Cerebellar nuclear complex (tissue), 1 donor: ENCODE results near the gene RPTOR.
"Not testable (repeated sequence)": the region's sequence is repeated elsewhere in the genome, so short reads cannot be mapped to it uniquely, and the experiment has no call there.

ENCODE experiments used
- DNase-seq, 2 experiments: peaks; one replicate each; lab custom pipeline; 2025; lab: John Stamatoyannopoulos, UW

Gene RPTOR, protein sequence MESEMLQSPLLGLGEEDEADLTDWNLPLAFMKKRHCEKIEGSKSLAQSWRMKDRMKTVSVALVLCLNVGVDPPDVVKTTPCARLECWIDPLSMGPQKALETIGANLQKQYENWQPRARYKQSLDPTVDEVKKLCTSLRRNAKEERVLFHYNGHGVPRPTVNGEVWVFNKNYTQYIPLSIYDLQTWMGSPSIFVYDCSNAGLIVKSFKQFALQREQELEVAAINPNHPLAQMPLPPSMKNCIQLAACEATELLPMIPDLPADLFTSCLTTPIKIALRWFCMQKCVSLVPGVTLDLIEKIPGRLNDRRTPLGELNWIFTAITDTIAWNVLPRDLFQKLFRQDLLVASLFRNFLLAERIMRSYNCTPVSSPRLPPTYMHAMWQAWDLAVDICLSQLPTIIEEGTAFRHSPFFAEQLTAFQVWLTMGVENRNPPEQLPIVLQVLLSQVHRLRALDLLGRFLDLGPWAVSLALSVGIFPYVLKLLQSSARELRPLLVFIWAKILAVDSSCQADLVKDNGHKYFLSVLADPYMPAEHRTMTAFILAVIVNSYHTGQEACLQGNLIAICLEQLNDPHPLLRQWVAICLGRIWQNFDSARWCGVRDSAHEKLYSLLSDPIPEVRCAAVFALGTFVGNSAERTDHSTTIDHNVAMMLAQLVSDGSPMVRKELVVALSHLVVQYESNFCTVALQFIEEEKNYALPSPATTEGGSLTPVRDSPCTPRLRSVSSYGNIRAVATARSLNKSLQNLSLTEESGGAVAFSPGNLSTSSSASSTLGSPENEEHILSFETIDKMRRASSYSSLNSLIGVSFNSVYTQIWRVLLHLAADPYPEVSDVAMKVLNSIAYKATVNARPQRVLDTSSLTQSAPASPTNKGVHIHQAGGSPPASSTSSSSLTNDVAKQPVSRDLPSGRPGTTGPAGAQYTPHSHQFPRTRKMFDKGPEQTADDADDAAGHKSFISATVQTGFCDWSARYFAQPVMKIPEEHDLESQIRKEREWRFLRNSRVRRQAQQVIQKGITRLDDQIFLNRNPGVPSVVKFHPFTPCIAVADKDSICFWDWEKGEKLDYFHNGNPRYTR (N-terminal part only)

GRCh38 chr17:80544655-80545498 lies at the start of gene RPTOR:
TSS of gene RPTOR (plus strand) at chr17:80544838. CDS start at chr17:80545630, 792 bp downstream.
- DNase-seq = peak in 1 of 2 experiments; percentile 48

- DNase-seq = no peak
Measured at GRCh38 chr17:80497726-80498241, 46.9 kb upstream of the RPTOR start.

- DNase-seq = no peak
Measured at GRCh38 chr17:80498242-80498919, 46.3 kb upstream of the RPTOR start.

DNA sequence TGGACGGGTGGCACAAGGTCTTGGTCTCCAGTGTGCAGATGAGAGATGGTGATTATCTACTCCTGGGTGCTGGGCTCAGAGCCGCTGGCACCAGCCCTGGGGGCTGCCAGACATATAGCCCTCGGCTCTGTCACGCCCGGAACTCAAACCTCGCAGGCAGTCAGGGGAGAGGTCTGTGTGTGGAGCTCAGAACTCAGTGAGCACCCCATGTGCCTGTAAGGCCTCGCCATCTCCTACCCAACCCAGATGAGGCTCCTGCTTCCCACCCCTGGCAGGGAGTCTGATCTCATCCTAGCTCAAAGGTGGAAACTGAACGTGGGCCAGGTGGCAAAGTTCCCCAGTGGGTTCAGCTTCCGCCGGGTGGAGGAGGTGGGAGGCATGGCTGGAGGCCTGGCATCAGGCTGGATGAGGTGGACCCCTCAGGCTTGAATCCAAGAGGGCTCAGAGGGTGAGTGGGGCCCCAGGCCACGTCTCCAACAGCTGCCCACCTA lies 45.7 kb upstream of the RPTOR start:
- DNase-seq = no peak

DNA sequence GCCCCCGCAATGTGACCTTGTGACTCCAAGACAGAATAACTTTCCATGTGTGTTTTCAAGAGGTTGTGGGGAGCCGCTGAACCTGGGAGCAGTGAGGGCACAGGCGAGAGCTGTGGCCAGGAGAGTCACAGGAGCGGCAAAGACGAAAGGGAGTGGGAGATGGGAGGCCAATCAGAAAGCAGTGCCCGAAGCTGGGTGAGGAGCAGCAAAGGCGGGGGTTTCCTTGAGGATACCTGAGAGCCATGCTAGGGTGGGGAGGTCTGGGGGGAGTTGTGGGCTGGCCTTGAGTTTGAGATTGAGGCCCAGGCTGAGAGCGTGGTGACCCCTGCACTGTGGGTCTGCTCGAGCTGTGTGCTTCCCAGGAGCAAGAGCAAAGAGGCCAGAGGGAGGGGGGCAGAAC lies 45.1 kb upstream of the RPTOR start:
- DNase-seq = no peak

GRCh38 chr17:80499961-80500665 lies 44.5 kb upstream of the RPTOR start:
- no peak for DNase-seq

- DNase-seq = no peak
Measured at GRCh38 chr17:80501741-80502577, 42.7 kb upstream of the RPTOR start.

DNA sequence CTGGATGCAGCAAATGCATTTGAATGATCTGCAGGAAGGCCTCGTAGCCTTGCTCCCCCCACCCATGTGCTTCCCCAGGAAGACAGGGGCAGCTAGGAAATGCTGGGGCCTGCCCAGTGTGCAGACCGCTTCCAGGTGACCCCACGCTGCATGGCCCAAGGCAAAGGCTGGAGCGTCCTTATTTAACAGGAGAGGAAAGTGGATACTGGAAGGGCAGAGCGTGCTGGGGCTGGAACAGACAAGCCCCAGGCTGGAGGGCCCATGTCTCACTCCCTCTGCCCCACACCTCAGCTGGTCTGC lies 42.1 kb upstream of the RPTOR start:
- no peak for DNase-seq

DNA sequence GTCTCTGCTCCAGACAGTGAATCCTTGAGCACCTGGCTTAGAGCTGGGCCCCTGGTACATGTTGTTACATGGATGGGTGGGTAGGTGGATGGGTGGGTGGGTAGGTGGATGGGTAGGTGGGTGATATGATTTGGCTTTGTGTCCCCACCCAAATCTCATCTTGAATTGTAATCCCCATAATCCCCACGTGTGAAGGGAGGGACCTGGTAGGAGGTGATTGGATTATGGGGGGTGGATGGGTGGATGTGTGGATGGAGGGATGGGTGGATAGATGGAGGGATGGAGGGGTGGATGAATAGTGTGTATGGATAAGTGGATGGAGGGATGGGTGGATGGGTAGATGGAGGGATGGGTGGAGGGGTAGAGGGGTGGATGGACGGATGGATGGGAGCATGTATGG lies 41.6 kb upstream of the RPTOR start:
- no peak for DNase-seq

DNA sequence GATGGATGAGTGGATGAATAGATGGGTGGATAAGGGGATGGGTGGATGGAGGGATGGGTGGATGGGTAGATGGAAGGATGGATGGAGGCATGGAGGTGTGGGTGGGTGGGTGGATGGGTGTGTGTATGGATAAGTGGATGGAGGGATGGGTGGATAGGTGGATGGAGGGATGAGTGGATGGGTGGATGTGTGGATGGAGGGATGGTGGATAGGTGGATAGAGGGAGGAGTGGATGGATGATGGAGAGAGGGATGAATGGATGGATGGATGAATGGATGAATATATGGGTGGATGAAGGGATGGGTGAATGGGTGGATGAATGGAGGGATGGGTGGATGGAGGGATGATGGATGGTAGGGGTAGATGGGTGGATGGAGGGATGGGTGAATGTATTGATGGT lies 40.7 kb upstream of the RPTOR start:
- DNase-seq = no peak

DNA sequence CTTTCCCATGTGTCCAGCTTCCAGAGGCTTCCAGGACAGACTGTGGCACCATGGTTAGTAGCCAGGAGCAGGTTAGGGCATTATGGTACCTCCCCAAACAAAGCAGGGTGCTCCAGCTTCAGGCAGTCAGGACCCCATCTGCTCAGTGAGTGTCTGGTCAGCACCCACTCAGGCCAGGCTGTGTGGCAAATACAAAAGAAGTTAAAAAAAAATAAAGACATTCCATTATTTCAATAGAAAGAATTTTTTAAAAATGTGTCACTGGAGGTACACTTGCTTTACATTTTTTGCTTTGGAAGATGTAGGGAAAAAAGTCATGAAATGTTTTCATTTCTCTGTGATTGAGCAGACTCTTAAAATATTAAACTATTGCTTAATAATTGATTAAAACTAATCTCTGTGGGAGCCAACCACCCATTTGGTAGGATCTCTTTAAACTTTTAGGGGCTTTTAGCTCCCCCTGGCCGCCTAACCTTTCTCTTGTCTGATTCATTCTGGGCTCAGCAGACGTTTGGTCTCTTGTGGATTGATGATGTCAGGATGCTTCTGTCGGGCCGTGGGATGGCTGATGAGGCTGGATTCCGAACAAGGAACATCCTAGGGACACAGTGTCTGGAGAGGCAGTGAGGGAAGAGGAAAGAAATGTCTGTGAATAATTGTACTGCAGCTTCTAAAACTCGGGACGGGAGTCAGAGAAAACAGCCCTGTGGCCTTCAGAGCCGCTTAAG lies 39.8 kb upstream of the RPTOR start:
- DNase-seq = no peak

DNA sequence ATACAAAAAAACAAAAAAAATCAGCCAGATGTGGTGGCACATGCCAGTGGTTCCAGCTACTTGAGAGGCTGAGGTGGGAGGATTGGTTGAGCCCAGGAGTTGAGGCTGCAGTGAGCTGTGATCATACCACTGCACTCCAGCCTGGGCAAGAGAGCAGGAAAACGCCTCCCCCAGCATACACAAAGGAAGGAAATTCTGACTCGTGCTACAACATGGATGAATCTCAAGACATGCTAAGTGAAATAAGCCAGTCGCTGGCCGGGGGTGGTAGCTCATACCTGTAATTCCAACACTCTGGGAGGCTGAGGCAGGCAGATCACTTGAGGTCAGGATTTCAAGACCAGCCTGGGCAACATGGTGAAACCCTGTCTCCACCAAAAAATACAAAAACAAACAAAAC lies 37.5 kb upstream of the RPTOR start:
- not testable (repeated sequence) for DNase-seq

DNA sequence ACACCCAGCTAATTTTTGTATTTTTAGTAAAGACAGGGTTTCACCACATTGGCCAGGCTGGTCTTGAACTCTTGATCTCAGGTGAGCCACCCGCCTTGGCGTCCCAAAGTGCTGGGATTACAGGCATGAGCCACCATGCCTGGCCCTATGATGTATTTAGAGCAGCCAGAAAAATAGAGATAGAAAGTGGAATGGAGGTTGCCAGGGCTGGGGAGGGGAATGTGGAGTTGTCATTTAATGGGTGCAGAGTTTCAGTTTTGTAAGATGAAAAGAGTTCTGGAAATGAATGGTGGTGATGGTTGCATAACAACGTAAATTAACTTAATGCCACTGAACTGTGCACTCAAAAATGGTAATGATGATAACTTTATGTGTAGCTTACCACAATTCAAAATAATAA lies 36.7 kb upstream of the RPTOR start:
- DNase-seq = no peak

DNA sequence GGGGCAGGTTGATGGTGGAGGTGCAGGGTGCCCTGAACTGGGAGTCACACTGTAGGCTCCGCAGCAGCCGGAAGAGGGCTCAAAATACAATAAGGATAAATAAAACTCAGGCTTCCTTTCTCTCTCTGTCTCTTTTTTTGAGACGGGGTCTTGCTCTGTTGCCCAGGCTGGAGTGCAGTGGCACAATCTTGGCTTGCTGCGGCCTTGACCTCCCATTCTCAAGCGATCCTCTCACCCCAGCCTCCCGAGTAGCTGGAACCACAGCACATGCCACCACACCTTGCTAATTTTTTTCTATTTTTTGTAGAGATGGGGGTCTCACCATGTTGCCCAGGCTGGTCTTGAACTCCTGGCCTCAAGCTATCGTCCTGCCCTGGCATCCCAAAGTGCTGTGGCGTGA lies 35.3 kb upstream of the RPTOR start:
- no peak for DNase-seq

DNA sequence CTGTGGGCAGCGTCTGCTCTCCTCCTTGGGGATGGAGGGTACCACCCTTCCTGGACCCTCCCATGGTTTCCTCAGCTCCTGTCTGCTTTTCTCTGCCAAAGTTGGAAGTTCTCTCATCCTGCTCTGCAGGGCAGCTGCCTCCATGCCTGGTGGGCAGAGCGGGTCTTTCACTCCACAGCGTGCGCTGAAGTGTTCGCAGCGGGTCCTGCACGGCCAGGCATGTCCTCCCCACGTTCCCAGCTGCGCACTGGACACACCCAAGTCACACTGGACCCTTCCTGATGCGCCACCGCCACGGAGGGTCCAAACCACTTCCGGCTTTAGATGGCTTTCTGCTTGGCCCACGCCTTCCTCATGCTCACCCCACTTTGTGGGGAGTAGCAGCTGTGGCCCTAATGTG lies 34.5 kb upstream of the RPTOR start:
- DNase-seq = no peak

- DNase-seq = no peak
Measured at GRCh38 chr17:80510772-80511171, 33.9 kb upstream of the RPTOR start.

DNA sequence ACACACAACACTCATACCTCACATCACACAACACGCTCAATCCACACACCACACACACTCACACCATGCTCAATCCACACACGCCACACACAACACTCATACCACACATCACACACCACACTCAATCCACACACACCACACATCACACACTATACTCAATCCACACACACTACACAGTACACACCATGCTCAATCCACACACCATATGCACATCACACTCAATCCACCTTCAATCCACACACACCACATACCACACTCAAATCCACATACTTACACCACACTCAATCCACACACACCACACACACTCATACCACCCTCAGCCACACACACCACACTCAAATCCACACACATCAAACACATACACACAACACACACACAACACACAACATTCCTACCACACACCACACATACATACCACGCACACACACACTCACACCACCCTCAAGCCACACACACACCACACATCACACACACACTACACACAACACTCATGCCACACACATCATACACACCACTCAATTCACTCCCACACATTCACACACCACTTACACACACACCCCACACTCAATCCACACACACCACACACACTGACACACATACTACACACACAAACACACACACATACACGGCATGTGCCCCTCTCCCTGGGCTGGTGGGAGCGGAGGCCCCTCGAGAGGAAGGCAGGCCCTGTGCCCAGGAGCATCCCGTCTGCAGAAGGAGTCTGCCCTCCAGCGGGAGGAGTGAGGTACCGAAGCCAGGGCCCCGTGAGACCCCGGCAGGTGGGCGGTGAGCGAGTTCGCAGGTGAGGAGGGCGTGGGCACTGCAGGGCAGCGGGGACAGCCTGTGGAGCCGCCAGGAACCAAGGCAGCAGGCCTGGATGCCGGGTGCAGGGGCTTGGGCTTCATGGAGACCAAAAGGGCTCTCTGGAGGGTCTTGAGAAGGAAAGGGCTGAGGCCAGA lies 33.1 kb upstream of the RPTOR start:
- no peak for DNase-seq

- no peak for DNase-seq
Measured at GRCh38 chr17:80512233-80512632, 32.4 kb upstream of the RPTOR start.
